Measurements from ENCODE around the gene HMCN2.
A peak's percentile ranks its signal among the peaks of the same experiment; 100 is the strongest.

Gene HMCN2

GRCh38 chr9:130241198-130241535, 24.4 kb upstream of the HMCN2 start:
- TF ChIP-seq CTCF (IDR thresholded peaks at IDR 0.05) = no peak
- TF ChIP-seq ZFX (IDR thresholded peaks at IDR 0.05; ENCODE audit: borderline replicate concordance) = no peak
- no peak overlapping the region for H3K27ac ChIP-seq

GRCh38 chr9:130242270-130243014, 23.1 kb upstream of the HMCN2 start:
- peak overlapping the region; percentile 63 for H3K27ac ChIP-seq
- TF ChIP-seq ZFX (IDR thresholded peaks at IDR 0.05; ENCODE audit: borderline replicate concordance) = no peak
- no peak for TF ChIP-seq CTCF (IDR thresholded peaks at IDR 0.05)

GRCh38 chr9:130243015-130243881, 22.3 kb upstream of the HMCN2 start:
- no peak for TF ChIP-seq ZFX (IDR thresholded peaks at IDR 0.05; ENCODE audit: borderline replicate concordance)
- peak; percentile 95 for TF ChIP-seq CTCF (IDR thresholded peaks at IDR 0.05)
- peak overlapping the region; percentile 63 for H3K27ac ChIP-seq

- H3K27ac ChIP-seq = no peak overlapping the region
- TF ChIP-seq CTCF (IDR thresholded peaks at IDR 0.05) = no peak
Measured at GRCh38 chr9:130243882-130244170, 21.7 kb upstream of the HMCN2 start.

GRCh38 chr9:130244548-130245165, 20.9 kb upstream of the HMCN2 start:
- TF ChIP-seq CTCF (IDR thresholded peaks at IDR 0.05) = no peak
- no peak for TF ChIP-seq ZFX (IDR thresholded peaks at IDR 0.05; ENCODE audit: borderline replicate concordance)
- H3K27ac ChIP-seq = no peak overlapping the region

GRCh38 chr9:130245474-130245873, 20.1 kb upstream of the HMCN2 start:
- no peak overlapping the region for H3K27ac ChIP-seq
- TF ChIP-seq CTCF (IDR thresholded peaks at IDR 0.05) (no peak), ZFX (IDR thresholded peaks at IDR 0.05; ENCODE audit: borderline replicate concordance) (no peak)

- TF ChIP-seq CTCF (IDR thresholded peaks at IDR 0.05) = no peak
- no peak for TF ChIP-seq ZFX (IDR thresholded peaks at IDR 0.05; ENCODE audit: borderline replicate concordance)
- H3K27ac ChIP-seq = no peak overlapping the region
Measured at GRCh38 chr9:130246126-130246525, 19.4 kb upstream of the HMCN2 start.

All from 22Rv1 (cell line).